Measurements from ENCODE around the gene IGFBP1.
A peak's percentile ranks its signal among the peaks of the same experiment; 100 is the strongest.

The IGFBP1 gene

GRCh38 chr7:45881759-45882464 lies 6.4 kb upstream of the IGFBP1 start:
- no peak for DNase-seq

- no peak for DNase-seq
Measured at GRCh38 chr7:45882465-45882810, 5.8 kb upstream of the IGFBP1 start.

DNA sequence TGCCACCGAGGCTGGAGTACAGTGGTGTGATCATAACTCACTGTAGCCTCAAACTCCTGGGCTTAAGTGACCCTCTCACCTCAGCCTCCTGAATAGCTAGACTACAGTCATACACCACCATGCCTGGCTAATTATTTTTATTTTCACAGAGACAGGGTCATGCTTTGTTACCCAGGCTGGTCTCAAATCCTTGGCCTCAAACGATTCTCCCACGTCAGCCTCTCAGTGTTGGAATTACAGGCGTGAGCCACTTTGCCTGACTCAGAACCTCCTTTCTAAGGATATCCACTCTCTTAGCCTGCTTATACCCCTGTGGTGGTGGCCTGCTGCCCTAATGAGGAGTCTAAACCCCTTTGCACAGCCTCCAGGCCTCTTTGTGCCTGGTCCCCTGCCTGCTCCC lies 4.2 kb upstream of the IGFBP1 start:
- no peak for DNase-seq

DNA sequence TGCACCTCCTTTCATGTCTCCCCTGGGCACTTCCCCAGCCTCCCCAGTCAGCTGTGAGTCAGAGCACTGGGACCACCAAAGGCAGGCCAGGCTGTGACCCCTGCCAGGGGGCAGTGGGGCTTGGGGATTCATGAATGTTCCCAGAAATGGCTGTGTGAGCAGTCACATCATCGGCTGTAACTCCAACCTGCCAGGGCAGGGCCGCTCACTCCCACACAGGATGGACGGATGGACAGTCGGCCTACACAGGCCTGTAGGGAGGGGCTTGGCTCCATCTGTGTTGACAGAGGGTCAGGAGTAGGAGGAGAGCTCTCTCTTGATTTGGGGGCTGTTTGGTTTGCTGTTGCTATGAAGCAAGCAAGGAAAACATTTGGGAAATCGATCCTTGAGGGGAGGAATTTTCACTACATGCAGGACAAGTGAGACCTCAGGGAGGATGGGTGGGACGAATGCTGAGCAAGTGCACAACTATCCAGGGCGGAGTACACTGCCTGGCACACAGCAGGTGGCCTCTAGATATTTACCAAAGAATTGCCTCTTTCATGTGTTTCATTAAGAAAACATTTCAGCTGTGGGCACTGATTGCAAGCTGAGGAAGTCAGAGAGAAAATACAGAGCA lies 2.9 kb upstream of the IGFBP1 start:
- no peak for DNase-seq

DNA sequence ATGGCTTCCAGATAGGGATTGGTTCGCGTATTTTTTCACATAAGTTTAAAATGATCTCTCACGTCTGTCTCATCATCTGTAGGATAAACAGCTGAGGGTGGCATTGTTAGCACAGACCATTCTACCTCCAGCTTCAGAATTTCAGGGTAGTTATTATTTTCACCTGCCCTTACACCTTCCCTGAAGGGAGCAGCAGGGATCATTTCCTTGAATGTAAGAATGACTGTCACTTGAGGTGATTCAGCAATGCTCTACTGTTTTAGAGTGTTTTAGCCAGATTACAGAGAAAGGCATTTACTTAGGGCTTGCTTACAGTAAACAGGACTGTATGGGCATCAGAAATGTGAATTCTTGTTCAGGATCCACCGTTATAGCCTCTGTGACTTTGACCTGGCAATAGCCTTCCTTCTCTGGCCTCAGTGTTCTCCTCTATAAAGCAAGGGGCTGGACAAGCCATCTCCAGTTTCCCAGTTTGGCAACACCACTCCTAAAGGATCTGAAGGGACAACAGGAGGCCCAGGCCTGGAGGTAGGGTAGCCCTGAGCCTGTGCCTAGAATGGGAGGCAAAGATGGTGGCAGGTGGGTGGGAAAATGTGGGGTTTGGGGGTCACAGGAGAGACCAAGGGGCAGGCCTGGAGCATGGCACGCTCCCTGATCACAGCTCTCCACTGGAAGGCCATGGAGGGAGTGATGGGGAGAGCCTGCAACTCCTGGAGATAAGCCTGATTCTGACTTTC lies 1.2 kb upstream of the IGFBP1 start:
- DNase-seq = no peak

- DNase-seq = no peak
Measured at GRCh38 chr7:45888993-45889366, 692 bp downstream of the IGFBP1 start.

DNA sequence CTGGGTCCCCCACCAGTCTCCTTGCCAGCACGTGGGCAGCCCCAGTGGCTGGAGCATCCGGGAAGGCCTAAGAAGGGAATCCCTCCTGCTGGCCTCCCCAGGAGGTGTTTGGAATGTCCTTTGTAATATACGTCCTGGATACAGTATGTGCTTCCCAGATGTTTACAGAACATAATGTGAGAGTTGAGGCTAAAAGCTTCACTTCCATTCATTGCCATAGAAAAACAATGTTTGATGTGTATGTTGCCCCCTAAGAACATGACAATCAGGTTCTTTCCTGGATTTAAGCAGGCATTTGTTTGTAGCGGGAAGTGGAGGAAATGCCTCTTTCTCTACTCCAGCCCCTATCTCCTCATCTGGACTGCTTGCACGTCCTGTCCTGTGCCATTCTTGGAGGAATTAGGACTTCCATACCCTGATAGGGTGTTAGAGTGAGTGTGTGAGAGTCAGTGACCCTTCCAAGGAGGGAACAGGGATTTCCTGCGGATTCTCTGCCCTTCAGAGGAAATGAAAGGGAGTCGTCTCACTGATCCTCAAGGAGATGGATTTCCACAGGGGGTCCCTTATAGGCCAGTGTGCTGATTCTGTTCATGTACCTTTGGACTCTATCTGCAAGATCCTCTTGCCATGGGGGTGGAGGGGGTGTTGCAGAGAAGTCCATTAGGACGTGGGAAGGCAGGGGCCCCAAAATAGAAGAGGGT lies 1.2 kb downstream of the IGFBP1 start:
- DNase-seq = no peak

DNA sequence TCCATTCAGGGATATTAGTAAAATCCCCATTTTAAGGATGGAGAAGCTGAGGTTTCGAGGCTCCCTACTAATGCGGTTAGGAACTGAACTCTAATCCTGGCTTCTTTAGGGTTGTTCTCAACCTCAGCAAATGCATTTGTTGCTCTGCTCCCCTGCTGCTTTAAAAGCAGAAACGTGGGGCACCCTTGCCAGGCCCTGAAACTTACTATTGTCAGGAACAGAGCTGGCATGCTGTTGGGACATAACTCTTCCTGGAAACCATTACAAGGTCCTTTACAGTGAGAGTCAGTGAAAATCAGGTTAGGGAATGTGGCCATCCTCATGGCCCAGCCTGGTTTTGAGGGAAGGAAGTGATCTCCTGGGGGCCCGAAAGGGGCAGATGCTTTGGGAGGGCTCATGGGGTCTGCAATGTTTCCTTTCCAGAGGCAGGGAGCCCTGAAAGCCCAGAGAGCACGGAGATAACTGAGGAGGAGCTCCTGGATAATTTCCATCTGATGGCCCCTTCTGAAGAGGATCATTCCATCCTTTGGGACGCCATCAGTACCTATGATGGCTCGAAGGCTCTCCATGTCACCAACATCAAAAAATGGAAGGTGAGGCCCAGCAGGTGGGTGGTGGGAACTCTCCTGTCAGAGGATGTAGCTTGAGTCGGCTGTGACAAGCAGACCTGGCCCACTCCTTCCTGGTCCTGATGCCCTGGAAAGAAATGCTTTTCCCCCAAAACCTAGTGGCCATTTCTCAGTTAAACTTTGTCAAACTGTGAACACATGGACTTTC lies 2.0 kb downstream of the IGFBP1 start:
- DNase-seq = no peak

DNA sequence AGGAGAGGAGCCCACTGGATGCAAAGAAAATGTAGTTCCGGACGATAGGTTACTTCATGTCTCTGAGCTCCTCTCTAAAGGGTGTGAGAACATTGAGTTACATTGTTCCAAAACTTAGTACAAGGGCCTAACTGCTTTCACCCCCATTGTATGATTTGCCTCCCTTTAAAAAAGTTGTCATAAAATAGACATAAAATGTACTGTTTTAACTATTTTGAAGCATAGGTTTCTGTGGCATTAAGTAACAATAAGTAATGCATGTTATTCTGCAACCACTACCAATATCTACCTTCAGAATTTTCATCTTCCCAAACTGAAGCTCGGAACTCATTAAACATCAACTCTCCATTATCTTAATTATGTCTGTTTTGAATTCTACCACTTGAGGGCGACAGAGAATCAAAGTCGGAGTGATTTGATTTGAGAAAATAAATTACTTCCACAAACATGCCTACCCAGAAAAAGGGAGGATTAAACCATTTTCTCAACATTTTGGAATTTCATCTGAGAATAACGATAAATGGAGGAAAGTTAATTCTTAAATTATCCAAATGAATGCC lies 2.7 kb downstream of the IGFBP1 start:
- peak; percentile 35 for DNase-seq

GRCh38 chr7:45891462-45892402 lies 3.4 kb downstream of the IGFBP1 start:
- DNase-seq = no peak

- no peak for DNase-seq
Measured at GRCh38 chr7:45892407-45893035, 4.2 kb downstream of the IGFBP1 start.

DNA sequence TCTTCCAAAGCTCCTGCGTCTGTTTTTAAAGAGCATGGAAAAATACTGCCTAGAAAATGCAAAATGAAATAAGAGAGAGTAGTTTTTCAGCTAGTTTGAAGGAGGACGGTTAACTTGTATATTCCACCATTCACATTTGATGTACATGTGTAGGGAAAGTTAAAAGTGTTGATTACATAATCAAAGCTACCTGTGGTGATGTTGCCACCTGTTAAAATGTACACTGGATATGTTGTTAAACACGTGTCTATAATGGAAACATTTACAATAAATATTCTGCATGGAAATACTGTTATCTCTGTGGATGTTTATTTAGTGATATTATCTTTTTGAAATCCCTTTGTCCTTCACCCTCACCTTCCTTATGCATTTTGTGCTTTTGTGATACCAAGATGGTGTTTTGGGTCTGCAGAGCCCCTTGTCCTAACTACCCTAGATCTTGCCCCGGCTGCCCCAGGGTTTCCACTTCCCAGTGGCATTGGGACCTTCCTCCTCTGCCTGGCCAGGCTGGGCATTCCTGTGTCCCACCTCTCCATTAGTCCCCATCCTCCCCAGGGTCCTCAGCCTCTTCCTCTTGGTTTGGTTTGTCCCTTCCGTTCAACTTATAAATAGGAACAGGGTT lies 5.2 kb downstream of the IGFBP1 start:
- DNase-seq = no peak

DNA sequence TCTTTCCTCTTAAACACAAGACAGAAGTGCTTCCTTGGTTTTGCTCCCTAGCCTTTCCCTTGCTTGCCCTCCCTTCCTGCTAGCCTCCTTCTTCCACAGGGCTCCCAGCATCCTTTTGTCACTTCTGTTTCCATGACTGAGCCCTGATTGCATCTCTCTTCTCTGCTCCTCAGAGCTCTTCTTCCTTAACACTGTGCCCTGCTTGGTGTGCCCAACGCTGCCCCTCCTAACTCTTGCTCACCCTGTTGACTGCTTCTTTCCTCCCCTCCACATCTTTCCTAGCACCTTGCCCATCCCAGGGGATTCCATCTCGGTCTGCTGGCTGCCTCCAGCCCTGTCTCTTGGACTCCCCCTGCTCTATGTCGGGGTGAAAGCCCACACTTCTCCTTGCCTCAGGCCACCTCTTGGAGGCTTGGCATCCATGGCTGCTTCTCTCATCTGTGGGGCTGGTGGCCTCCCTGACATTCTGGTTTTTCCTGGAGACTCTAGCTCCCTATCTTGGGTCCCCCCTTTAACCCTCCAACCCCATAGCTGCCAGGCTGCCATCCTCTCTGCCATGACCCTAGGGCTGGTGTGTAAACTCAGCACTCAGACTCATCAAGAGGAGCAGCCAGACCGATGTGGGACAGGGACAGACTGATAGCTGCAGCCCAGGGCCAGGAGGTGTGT lies 5.8 kb downstream of the IGFBP1 start:
- no peak for DNase-seq

GRCh38 chr7:45894665-45895062 lies 6.4 kb downstream of the IGFBP1 start:
- no peak for DNase-seq

DNA sequence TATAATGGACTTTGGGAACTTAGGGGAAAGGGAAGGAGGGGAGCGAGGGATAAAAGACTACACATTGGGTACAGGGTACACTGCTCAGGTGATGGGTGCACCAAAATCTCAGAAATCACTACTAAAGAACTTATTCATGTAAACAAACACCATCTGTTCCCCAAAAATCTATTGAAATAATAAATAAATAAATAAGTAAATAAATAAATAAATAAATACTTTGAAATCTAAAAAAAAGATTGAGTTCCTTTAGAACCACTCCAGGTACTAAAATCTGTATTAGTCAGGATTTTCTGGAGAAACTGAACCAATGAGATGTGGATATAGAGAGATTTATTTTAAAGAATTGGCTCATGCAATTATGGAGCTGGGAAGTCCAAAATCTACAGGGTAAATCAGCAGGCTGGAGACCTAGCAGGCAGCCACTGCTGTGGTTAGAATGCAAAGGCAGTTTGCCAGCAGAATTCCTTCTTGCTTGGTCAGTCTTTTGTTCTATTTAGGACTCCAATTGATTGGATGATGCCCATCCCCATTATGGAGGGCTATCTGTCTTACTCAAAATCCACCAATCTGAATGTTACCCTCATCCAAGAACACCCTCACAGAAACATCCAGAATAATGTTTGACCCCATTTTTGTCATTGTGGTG lies 8.9 kb downstream of the IGFBP1 start:
- DNase-seq = no peak

DNA sequence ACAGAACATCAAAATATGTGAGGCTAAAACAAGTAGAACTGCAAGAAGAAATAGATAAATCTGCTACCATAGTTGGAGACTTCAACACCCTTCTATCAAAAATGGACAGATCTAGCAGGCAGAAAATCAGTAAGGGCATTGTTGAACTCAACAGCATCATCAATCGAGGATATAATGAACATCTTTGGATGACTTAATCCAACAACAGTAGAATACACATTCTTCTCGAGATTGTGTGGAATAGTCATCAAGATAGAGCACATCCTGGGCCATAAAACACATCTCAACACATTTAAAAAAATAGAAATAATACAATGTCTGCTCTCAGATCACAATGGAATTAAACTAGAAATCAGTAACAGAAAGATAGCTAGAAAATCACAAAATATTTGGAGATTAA lies 9.9 kb downstream of the IGFBP1 start:
- DNase-seq = no peak

- DNase-seq = no peak
Measured at GRCh38 chr7:45901566-45901965, 13.3 kb downstream of the IGFBP1 start.

DNA sequence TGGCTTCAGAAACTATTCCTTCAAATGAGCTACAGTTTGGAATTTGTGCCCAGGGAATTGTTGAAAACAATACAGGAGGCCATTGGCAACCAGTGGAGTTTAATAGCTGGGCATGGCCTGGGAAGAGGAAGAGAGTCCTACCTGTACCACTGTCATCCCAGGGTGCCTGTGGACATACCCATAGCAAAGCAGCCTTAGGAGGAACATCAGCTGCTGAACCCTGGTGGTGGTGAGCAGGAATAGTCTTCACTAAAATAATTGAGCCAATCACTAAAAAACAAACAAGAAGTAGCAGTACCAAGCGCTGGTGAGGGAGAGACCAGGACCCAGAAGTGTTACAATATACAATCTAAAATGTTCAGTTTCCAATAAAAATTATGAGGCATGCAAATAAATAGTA lies 14.5 kb downstream of the IGFBP1 start:
- DNase-seq = no peak

GRCh38 chr7:45909561-45909960 lies 21.3 kb downstream of the IGFBP1 start:
- DNase-seq = no peak
